ENCODE results near the gene FANCC.
A peak's percentile ranks its signal among the peaks of the same experiment; 100 is the strongest.

The FANCC gene

GRCh38 chr9:95270790-95271189 is 46.7 kb downstream of the FANCC start:
- TF ChIP-seq TAF1 (IDR thresholded peaks at IDR 0.05; ENCODE audit: low read depth) (no peak), CREB1 (IDR thresholded peaks at IDR 0.05; ENCODE audit: low read depth) (no peak), CEBPB (IDR thresholded peaks at IDR 0.05) (no peak), RAD21 (IDR thresholded peaks at IDR 0.05; ENCODE audit: low read depth) (no peak), EGR1 (IDR thresholded peaks at IDR 0.05) (no peak), ZBTB7A (IDR thresholded peaks at IDR 0.05; ENCODE audit: low read depth) (no peak), FOXM1 (IDR thresholded peaks at IDR 0.05; ENCODE audit: borderline replicate concordance, low read depth) (no peak), YY1 (IDR thresholded peaks at IDR 0.05; ENCODE audit: low read depth) (no peak), MAX (IDR thresholded peaks at IDR 0.05) (no peak), NFIC (IDR thresholded peaks at IDR 0.05) (no peak), TEAD4 (IDR thresholded peaks at IDR 0.05) (no peak), EP300 (IDR thresholded peaks at IDR 0.05; ENCODE audit: borderline replicate concordance) (no peak)
- TF ChIP-seq, protein P1, sequence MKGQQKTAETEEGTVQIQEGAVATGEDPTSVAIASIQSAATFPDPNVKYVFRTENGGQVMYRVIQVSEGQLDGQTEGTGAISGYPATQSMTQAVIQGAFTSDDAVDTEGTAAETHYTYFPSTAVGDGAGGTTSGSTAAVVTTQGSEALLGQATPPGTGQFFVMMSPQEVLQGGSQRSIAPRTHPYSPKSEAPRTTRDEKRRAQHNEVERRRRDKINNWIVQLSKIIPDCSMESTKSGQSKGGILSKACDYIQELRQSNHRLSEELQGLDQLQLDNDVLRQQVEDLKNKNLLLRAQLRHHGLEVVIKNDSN (IDR thresholded peaks at IDR 0.05), result no peak

DNA sequence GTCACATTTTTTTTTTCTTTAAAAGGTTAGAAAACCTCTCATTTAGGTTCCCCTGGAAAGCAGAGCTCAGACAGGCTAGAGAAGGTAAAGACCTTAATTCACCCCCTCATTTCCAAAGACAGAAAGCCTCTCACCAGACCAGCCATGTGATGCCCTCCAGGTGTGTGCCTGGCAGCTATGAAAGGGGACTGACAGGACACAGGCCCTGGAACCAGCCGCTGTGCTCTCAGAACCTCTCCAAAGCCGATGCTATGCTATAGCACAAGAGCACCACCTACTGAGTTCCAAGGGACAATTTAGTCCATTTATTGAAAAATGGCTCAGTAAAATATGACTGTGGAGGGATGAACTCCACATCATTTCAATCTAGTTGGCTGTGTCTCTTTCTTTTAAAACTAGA is 48.8 kb downstream of the FANCC start:
- TF ChIP-seq TCF12 (IDR thresholded peaks at IDR 0.05; ENCODE audit: low read depth), result no peak
- TF ChIP-seq RAD21 (IDR thresholded peaks at IDR 0.05; ENCODE audit: low read depth), result peak; percentile 57
- no peak for TF ChIP-seq TAF1 (IDR thresholded peaks at IDR 0.05; ENCODE audit: low read depth)
- no peak for TF ChIP-seq MAX (IDR thresholded peaks at IDR 0.05)
- no peak for TF ChIP-seq FOXM1 (IDR thresholded peaks at IDR 0.05; ENCODE audit: borderline replicate concordance, low read depth)
- TF ChIP-seq NFIC (IDR thresholded peaks at IDR 0.05), result no peak
- TF ChIP-seq EP300 (IDR thresholded peaks at IDR 0.05; ENCODE audit: borderline replicate concordance), result no peak

GRCh38 chr9:95266649-95267048 is 50.9 kb downstream of the FANCC start:
- TF ChIP-seq EGR1 (IDR thresholded peaks at IDR 0.05), result no peak
- TF ChIP-seq, protein P1 (IDR thresholded peaks at IDR 0.05), result no peak
- no peak for TF ChIP-seq EP300 (IDR thresholded peaks at IDR 0.05; ENCODE audit: borderline replicate concordance)
- no peak for TF ChIP-seq TEAD4 (IDR thresholded peaks at IDR 0.05)
- TF ChIP-seq, protein P2, sequence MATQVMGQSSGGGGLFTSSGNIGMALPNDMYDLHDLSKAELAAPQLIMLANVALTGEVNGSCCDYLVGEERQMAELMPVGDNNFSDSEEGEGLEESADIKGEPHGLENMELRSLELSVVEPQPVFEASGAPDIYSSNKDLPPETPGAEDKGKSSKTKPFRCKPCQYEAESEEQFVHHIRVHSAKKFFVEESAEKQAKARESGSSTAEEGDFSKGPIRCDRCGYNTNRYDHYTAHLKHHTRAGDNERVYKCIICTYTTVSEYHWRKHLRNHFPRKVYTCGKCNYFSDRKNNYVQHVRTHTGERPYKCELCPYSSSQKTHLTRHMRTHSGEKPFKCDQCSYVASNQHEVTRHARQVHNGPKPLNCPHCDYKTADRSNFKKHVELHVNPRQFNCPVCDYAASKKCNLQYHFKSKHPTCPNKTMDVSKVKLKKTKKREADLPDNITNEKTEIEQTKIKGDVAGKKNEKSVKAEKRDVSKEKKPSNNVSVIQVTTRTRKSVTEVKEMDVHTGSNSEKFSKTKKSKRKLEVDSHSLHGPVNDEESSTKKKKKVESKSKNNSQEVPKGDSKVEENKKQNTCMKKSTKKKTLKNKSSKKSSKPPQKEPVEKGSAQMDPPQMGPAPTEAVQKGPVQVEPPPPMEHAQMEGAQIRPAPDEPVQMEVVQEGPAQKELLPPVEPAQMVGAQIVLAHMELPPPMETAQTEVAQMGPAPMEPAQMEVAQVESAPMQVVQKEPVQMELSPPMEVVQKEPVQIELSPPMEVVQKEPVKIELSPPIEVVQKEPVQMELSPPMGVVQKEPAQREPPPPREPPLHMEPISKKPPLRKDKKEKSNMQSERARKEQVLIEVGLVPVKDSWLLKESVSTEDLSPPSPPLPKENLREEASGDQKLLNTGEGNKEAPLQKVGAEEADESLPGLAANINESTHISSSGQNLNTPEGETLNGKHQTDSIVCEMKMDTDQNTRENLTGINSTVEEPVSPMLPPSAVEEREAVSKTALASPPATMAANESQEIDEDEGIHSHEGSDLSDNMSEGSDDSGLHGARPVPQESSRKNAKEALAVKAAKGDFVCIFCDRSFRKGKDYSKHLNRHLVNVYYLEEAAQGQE (IDR thresholded peaks at IDR 0.05; ENCODE audit: low read depth), result no peak
- TF ChIP-seq TAF1 (IDR thresholded peaks at IDR 0.05; ENCODE audit: low read depth), result no peak
- TF ChIP-seq NFIC (IDR thresholded peaks at IDR 0.05), result no peak
- no peak for TF ChIP-seq MAX (IDR thresholded peaks at IDR 0.05)

GRCh38 chr9:95265960-95266359 is 51.5 kb downstream of the FANCC start:
- TF ChIP-seq TAF1 (IDR thresholded peaks at IDR 0.05; ENCODE audit: low read depth), result no peak
- no peak for TF ChIP-seq MAX (IDR thresholded peaks at IDR 0.05)
- TF ChIP-seq, protein P1 (IDR thresholded peaks at IDR 0.05), result no peak
- TF ChIP-seq EP300 (IDR thresholded peaks at IDR 0.05; ENCODE audit: borderline replicate concordance), result no peak
- TF ChIP-seq CEBPB (IDR thresholded peaks at IDR 0.05), result no peak
- no peak for TF ChIP-seq CREB1 (IDR thresholded peaks at IDR 0.05; ENCODE audit: low read depth)
- no peak for TF ChIP-seq RAD21 (IDR thresholded peaks at IDR 0.05; ENCODE audit: low read depth)
- TF ChIP-seq, protein P2 (IDR thresholded peaks at IDR 0.05; ENCODE audit: low read depth), result no peak

- TF ChIP-seq RAD21 (IDR thresholded peaks at IDR 0.05; ENCODE audit: low read depth) (peak; percentile 27; the same call in 1 of the 2 replicates), EGR1 (IDR thresholded peaks at IDR 0.05) (no peak)
Observed at GRCh38 chr9:95264954-95265615, 52.4 kb downstream of the FANCC start.

Measured in Ishikawa (cell line).